Measurements from ENCODE around the gene RAPSN. TPM values are rescaled to one million over a fixed set of nuclear protein-coding genes. Genes with fewer than 3 reads are reported as not detected.

Gene RAPSN
- total RNA-seq, 1 experiment from 2014 or later: 1.0 TPM

- TF ChIP-seq, protein P1, sequence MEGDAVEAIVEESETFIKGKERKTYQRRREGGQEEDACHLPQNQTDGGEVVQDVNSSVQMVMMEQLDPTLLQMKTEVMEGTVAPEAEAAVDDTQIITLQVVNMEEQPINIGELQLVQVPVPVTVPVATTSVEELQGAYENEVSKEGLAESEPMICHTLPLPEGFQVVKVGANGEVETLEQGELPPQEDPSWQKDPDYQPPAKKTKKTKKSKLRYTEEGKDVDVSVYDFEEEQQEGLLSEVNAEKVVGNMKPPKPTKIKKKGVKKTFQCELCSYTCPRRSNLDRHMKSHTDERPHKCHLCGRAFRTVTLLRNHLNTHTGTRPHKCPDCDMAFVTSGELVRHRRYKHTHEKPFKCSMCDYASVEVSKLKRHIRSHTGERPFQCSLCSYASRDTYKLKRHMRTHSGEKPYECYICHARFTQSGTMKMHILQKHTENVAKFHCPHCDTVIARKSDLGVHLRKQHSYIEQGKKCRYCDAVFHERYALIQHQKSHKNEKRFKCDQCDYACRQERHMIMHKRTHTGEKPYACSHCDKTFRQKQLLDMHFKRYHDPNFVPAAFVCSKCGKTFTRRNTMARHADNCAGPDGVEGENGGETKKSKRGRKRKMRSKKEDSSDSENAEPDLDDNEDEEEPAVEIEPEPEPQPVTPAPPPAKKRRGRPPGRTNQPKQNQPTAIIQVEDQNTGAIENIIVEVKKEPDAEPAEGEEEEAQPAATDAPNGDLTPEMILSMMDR (conservative IDR thresholded peaks at IDR 0.05; ENCODE audit: low read depth, low read length): no peak
- TF ChIP-seq EZH2 (IDR thresholded peaks at IDR 0.05; ENCODE audit: borderline replicate concordance, low read depth, low read length, poor library complexity, severe bottlenecking): no peak
- BruUV-seq (replicated peaks): no TSS peak
- DNase-seq (ENCODE audit: low spot score): no peak
- peak overlapping the region; percentile 57 for H3K27ac ChIP-seq (ENCODE audit: low read depth, low read length, poor library complexity, severe bottlenecking)
- no peak overlapping the region for H3K4me3 ChIP-seq (ENCODE audit: low read depth, low read length, poor library complexity, severe bottlenecking)
- no peaks in the 10 kb centered on the region for H3K9me3 ChIP-seq (ENCODE audit: low read depth, low read length, poor library complexity, severe bottlenecking)
- no peaks in the 10 kb centered on the region for H3K27me3 ChIP-seq (replicated peaks; ENCODE audit: insufficient read depth, low read depth, low read length, poor library complexity)
- ChIA-PET CTCF (interaction anchor here (0.5 to 1.1 kb wide), 2 partner anchors 9 to 13 kb away, joined by 3 to 11 read pairs; no protein-coding TSS in a partner anchor), POLR2A (ENCODE audit: low non-redundant PET) (interaction anchor here (0.6 kb wide), 2 partner anchors 13 to 99 kb away, joined by 3 to 7 read pairs; no protein-coding TSS in a partner anchor)
- intact Hi-C loops (cut with micrococcal nuclease; ENCODE audit: unreplicated experiment): no loop called here
- peaks cover 74% of the 10 kb centered on the region for H3K36me3 ChIP-seq (ENCODE audit: insufficient read depth, low read length, poor library complexity, severe bottlenecking)
- H3K4me1 ChIP-seq (ENCODE audit: insufficient read depth, low read length, poor library complexity, severe bottlenecking): peaks cover 42% of the 10 kb centered on the region
These were observed 18.4 kb upstream of the RAPSN start for GRCh38 chr11:47467357-47467756.

DNA sequence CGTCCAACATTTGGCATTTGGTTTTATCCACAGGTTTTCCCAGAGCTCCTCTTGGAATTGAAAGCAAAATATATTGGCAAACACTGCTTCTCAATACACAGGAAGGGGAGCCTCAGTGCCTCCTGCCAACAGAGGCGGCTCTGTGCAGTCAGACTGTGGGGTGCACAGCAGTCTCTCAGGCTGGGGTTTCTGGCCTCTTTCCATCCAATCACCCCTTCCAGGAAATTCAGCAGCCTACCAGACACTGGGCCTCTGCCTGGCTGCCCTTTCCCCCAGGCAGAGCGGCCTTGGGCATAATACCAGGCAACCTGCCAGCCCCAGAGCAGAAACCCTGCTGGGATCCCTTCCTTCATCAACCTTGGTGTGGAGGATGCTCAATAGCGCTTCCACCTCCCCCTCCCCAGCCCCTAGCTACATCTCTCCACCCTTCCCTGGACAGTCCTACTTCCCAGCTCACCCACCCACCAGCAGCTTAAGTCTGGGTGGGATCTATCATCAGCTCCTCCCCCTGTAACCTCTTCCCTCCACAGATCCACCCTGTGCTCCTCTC is 17.8 kb upstream of the RAPSN start:
- Histone ChIP-seq H3K27ac (ENCODE audit: low read depth, low read length, poor library complexity, severe bottlenecking) (peak overlapping the region; percentile 57), H3K4me1 (ENCODE audit: insufficient read depth, low read length, poor library complexity, severe bottlenecking) (peaks cover 42% of the 10 kb centered on the region), H3K36me3 (ENCODE audit: insufficient read depth, low read length, poor library complexity, severe bottlenecking) (peaks cover 68% of the 10 kb centered on the region), H3K27me3 (replicated peaks; ENCODE audit: insufficient read depth, low read depth, low read length, poor library complexity) (no peaks in the 10 kb centered on the region), H3K4me3 (ENCODE audit: low read depth, low read length, poor library complexity, severe bottlenecking) (no peak overlapping the region), H3K9me3 (ENCODE audit: low read depth, low read length, poor library complexity, severe bottlenecking) (no peaks in the 10 kb centered on the region)
- peak; percentile 88 for DNase-seq (ENCODE audit: low spot score)
- CTCF ChIA-PET: interaction anchor here (0.6 to 1.1 kb wide), 2 partner anchors 13 to 20 kb away, joined by 3 to 11 read pairs; no protein-coding TSS in a partner anchor
- no peak for TF ChIP-seq EZH2 (IDR thresholded peaks at IDR 0.05; ENCODE audit: borderline replicate concordance, low read depth, low read length, poor library complexity, severe bottlenecking)
- TF ChIP-seq, protein P1 (conservative IDR thresholded peaks at IDR 0.05; ENCODE audit: low read depth, low read length): no peak
- POLR2A ChIA-PET (ENCODE audit: low non-redundant PET): interaction anchor here (0.6 kb wide), 3 partner anchors 12 to 225 kb away, joined by 3 to 7 read pairs (median 3); no protein-coding TSS in a partner anchor
- BruUV-seq (replicated peaks): no TSS peak
- intact Hi-C loops (cut with micrococcal nuclease; ENCODE audit: unreplicated experiment): no loop called here

GRCh38 chr11:47466201-47466600 is 17.3 kb upstream of the RAPSN start:
- TF ChIP-seq, protein P1 (conservative IDR thresholded peaks at IDR 0.05; ENCODE audit: low read depth, low read length): no peak
- TF ChIP-seq EZH2 (IDR thresholded peaks at IDR 0.05; ENCODE audit: borderline replicate concordance, low read depth, low read length, poor library complexity, severe bottlenecking): no peak
- Histone ChIP-seq H3K36me3 (ENCODE audit: insufficient read depth, low read length, poor library complexity, severe bottlenecking) (peaks cover 62% of the 10 kb centered on the region), H3K27me3 (replicated peaks; ENCODE audit: insufficient read depth, low read depth, low read length, poor library complexity) (no peaks in the 10 kb centered on the region), H3K4me3 (ENCODE audit: low read depth, low read length, poor library complexity, severe bottlenecking) (no peak overlapping the region), H3K4me1 (ENCODE audit: insufficient read depth, low read length, poor library complexity, severe bottlenecking) (peaks cover 42% of the 10 kb centered on the region), H3K9me3 (ENCODE audit: low read depth, low read length, poor library complexity, severe bottlenecking) (no peaks in the 10 kb centered on the region), H3K27ac (ENCODE audit: low read depth, low read length, poor library complexity, severe bottlenecking) (peak overlapping the region; percentile 57)
- ChIA-PET POLR2A (ENCODE audit: low non-redundant PET) (interaction anchor here (0.6 kb wide), 1 partner anchor 226 kb away, joined by 3 read pairs; no protein-coding TSS in a partner anchor), CTCF (interaction anchor here (0.6 to 1.1 kb wide), 2 partner anchors 12 to 20 kb away, joined by 3 to 11 read pairs; no protein-coding TSS in a partner anchor)
- no peak for DNase-seq (ENCODE audit: low spot score)
- no TSS peak for BruUV-seq (replicated peaks)
- intact Hi-C loops (cut with micrococcal nuclease; ENCODE audit: unreplicated experiment): no loop called here
